ENCODE data around the gene PRSS12. TPM values are rescaled to one million over a fixed set of nuclear protein-coding genes. Genes with fewer than 3 reads are reported as not detected.

PRSS12 gene
- polyA plus RNA-seq, 3 donors = not detected

DNA sequence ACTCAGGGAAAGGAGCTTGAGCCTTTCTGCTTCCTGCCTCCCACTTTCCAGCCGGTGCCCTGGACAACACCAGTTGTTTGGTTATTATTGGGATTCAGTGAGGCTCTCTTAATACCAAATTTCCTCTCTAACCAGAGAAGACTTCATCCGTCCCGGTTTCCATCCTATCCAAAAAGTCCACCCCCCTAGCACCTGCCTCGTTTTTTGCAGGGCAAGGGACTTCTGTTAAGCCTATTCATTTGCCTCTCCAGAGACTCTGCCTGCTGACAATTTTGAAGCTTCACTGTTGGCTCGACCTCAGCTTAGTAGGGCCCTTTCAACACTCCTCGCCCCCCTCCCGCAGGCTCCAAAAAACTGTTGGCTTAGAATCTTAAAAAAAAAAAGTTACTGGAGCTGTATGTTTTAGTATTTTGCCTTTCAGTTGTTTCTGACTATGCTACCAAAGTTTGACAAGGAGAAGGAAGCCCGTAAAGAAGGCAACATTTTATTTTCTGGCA is 779 bp upstream of the PRSS12 start:
- WGBS (ENCODE audit: insufficient coverage) = 49% methylated on average over 6 of the region's 8 CpGs
- peak overlapping the region in 1 of 3 experiments; percentile 59 for H3K4me3 ChIP-seq (replicated peaks in 1 of 3; ENCODE audit: low read depth in 2 of 3, low read length in 3 of 3)
- H3K36me3 Mint-ChIP-seq = peaks cover 0 to 14% of the 10 kb centered on the region in 2 donors

DNA sequence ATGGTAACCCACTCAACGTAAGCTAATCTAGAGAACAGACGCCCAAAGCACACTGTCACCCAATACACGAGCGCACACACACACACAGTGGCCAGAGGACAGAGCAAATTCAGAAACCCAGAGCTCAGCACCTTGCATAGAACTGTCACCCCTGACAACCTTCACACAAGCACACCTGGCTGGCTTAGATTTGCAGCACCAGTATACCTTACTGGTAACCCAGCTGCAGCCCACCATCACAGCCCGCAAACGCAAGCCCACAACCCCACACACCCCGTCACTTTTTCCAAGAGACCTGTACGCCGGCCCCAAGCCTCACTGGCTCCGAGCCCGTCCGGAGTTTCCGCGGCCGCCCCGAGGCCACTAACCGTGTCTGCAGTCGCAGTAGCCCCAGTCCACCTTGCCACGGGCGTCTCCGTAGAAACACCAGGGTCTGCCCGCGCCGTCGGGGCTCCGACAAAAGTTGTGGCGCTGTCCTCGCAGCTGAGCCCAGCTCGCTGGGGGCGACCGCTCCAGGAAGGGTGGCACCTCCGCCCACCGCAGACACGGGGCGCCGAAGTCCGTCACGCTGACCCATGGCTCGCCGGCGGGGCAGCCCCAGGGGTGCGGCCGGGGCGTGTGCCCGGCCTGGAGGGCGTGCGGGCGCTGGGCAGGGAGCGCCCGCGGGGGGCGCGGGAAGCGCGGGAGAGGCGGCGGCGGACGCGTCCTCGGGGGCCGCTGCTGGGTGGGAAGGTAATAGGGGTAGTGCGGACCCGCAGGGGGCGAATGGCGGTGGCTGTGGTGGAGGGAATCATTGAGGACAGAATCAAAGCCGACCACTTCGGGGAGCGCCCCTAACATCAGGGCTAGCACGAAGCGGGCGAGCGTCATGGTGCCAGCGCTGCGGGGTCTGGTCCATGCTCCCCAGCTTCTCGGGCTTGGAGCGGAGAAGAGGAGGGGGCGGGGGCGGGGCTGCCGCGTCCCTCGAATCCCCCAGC is 664 bp downstream of the PRSS12 start:
- Mint-ChIP-seq H3K27ac (no peak overlapping the region), H3K9me3 (peaks cover 0 to 9% (median 5%) of the 10 kb centered on the region in 7 donors), H3K4me3 (peak overlapping the region; percentile 61 to 84), H3K27me3 (ENCODE audit: low read depth in 3 of 3) (peaks cover 67 to 78% (median 76%) of the 10 kb centered on the region in 3 donors), H3K4me1 (peaks cover 12% of the 10 kb centered on the region), H3K36me3 (peaks cover 0 to 14% of the 10 kb centered on the region in 2 donors)
- peak overlapping the region in 2 of 3 experiments; percentile 24 to 59 for H3K4me3 ChIP-seq (replicated peaks in 1 of 3; ENCODE audit: low read depth in 2 of 3, low read length in 3 of 3)
- no peaks in the 10 kb centered on the region for H4K20me1 ChIP-seq (ENCODE audit: insufficient read depth, low read length)
- H3K4me1 ChIP-seq (ENCODE audit: control insufficient read depth in 1 of 2, insufficient read depth in 2 of 2, low read length in 2 of 2) = peaks cover 10 to 16% of the 10 kb centered on the region in 2 donors
- 6% methylated on average over 75 of the region's 82 CpGs for WGBS (ENCODE audit: insufficient coverage)
- H3K36me3 ChIP-seq (replicated peaks in 1 of 2; ENCODE audit: control insufficient read depth in 1 of 2, insufficient read depth in 2 of 2, low read length in 2 of 2) = no peaks in the 10 kb centered on the region
- H2AFZ ChIP-seq (ENCODE audit: insufficient read depth, low read depth, low read length, poor library complexity, severe bottlenecking) = peak overlapping the region; percentile 51
- intact Hi-C loops (cut with micrococcal nuclease) = loop anchor here in 1 of 2 donors (5.0 kb wide), 1 partner anchor 70 kb away; no protein-coding TSS in a partner anchor
- no peak overlapping the region for H3K27ac ChIP-seq (ENCODE audit: low read depth in 1 of 2, low read length in 2 of 2)
- H3K27me3 ChIP-seq (ENCODE audit: control insufficient read depth in 2 of 2, insufficient read depth in 2 of 2, low read length in 2 of 2) = peaks cover 37 to 67% of the 10 kb centered on the region in 2 donors
- peaks cover 0 to 15% of the 10 kb centered on the region in 2 donors for H3K9me3 ChIP-seq (replicated peaks in 1 of 2; ENCODE audit: control insufficient read depth in 1 of 2, insufficient read depth in 1 of 2, low read length in 2 of 2)
- peak overlapping the region; percentile 15 for H3K9ac ChIP-seq (ENCODE audit: insufficient read depth, low read length, poor library complexity, severe bottlenecking)
- no peak for DNase-seq
- no peaks in the 10 kb centered on the region for H3K79me2 ChIP-seq (ENCODE audit: insufficient read depth, low read length)
- TF ChIP-seq, protein P1, sequence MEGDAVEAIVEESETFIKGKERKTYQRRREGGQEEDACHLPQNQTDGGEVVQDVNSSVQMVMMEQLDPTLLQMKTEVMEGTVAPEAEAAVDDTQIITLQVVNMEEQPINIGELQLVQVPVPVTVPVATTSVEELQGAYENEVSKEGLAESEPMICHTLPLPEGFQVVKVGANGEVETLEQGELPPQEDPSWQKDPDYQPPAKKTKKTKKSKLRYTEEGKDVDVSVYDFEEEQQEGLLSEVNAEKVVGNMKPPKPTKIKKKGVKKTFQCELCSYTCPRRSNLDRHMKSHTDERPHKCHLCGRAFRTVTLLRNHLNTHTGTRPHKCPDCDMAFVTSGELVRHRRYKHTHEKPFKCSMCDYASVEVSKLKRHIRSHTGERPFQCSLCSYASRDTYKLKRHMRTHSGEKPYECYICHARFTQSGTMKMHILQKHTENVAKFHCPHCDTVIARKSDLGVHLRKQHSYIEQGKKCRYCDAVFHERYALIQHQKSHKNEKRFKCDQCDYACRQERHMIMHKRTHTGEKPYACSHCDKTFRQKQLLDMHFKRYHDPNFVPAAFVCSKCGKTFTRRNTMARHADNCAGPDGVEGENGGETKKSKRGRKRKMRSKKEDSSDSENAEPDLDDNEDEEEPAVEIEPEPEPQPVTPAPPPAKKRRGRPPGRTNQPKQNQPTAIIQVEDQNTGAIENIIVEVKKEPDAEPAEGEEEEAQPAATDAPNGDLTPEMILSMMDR (IDR thresholded peaks at IDR 0.05) = no peak
- peak overlapping the region; percentile 71 for H3K4me2 ChIP-seq (replicated peaks; ENCODE audit: extremely low read depth, low read length, poor library complexity, severe bottlenecking)

More for the DNA sequence above, 779 bp upstream of the PRSS12 start:
- no peak overlapping the region for H3K9ac ChIP-seq (ENCODE audit: insufficient read depth, low read length, poor library complexity, severe bottlenecking)
- H3K27me3 ChIP-seq (ENCODE audit: control insufficient read depth in 2 of 2, insufficient read depth in 2 of 2, low read length in 2 of 2) = peaks cover 40 to 63% of the 10 kb centered on the region in 2 donors
- intact Hi-C loops (cut with micrococcal nuclease) = loop anchor here in 1 of 2 donors (5.0 kb wide), 1 partner anchor 71 kb away; no protein-coding TSS in a partner anchor
- peaks cover 61 to 81% (median 77%) of the 10 kb centered on the region in 3 donors for H3K27me3 Mint-ChIP-seq (ENCODE audit: low read depth in 3 of 3)
- peaks cover 10 to 16% of the 10 kb centered on the region in 2 donors for H3K4me1 ChIP-seq (ENCODE audit: control insufficient read depth in 1 of 2, insufficient read depth in 2 of 2, low read length in 2 of 2)
- H3K27ac Mint-ChIP-seq = peak overlapping the region in 2 of 7 donors; percentile 4 to 41
- H3K4me1 Mint-ChIP-seq = peaks cover 12% of the 10 kb centered on the region
- no peak overlapping the region for H3K27ac ChIP-seq (ENCODE audit: low read depth in 1 of 2, low read length in 2 of 2)
- no peaks in the 10 kb centered on the region for H3K79me2 ChIP-seq (ENCODE audit: insufficient read depth, low read length)
- peaks cover 0 to 9% (median 5%) of the 10 kb centered on the region in 7 donors for H3K9me3 Mint-ChIP-seq
- peak overlapping the region; percentile 53 for H2AFZ ChIP-seq (ENCODE audit: insufficient read depth, low read depth, low read length, poor library complexity, severe bottlenecking)
- no peaks in the 10 kb centered on the region for H4K20me1 ChIP-seq (ENCODE audit: insufficient read depth, low read length)
- H3K4me3 Mint-ChIP-seq = peak overlapping the region; percentile 57 to 88
- H3K4me2 ChIP-seq (replicated peaks; ENCODE audit: extremely low read depth, low read length, poor library complexity, severe bottlenecking) = peak overlapping the region; percentile 71
- H3K36me3 ChIP-seq (replicated peaks in 1 of 2; ENCODE audit: control insufficient read depth in 1 of 2, insufficient read depth in 2 of 2, low read length in 2 of 2) = no peaks in the 10 kb centered on the region
- TF ChIP-seq, protein P1 (IDR thresholded peaks at IDR 0.05) = no peak
- no peak for DNase-seq
- H3K9me3 ChIP-seq (replicated peaks in 1 of 2; ENCODE audit: control insufficient read depth in 1 of 2, insufficient read depth in 1 of 2, low read length in 2 of 2) = peaks cover 0 to 15% of the 10 kb centered on the region in 2 donors
